ENCODE measurements around the gene LPIN1. TPM values are rescaled to one million over a fixed set of nuclear protein-coding genes. Genes with fewer than 3 reads are reported as not detected.

The LPIN1 gene
- total and polyA plus RNA-seq, 2 donors (not counting 1 experiment from before 2014, with no cell fraction given), result 36.3 to 99.1 TPM

GRCh38 chr2:11770531-11771188, 24.2 kb downstream of the LPIN1 start:
- H3K4me3 ChIP-seq (ENCODE audit: control extremely low read depth in 1 of 5, extremely low read depth in 1 of 5, insufficient read depth in 1 of 5, low read depth in 2 of 5, low read length in 4 of 5), result no peak overlapping the region
- no peaks in the 10 kb centered on the region for H3K9me3 ChIP-seq (ENCODE audit: control extremely low read depth in 1 of 3, control insufficient read depth in 2 of 3, insufficient read depth in 1 of 3, low read length in 2 of 3)
- H3K27ac ChIP-seq (ENCODE audit: low read length in 2 of 2), result no peak overlapping the region
- peaks cover 6% of the 10 kb centered on the region for H3K79me2 ChIP-seq (ENCODE audit: control insufficient read depth, insufficient read depth, low read length)
- no peak overlapping the region for H2AFZ ChIP-seq (ENCODE audit: insufficient read depth, low read depth, low read length, poor library complexity, severe bottlenecking)
- no peak for ATAC-seq (ENCODE audit: low read depth)
- H3K9ac ChIP-seq (ENCODE audit: low read length), result no peak overlapping the region
- peaks cover 6 to 8% of the 10 kb centered on the region in 2 donors for H3K4me1 ChIP-seq (ENCODE audit: control insufficient read depth in 2 of 2, insufficient read depth in 2 of 2, low read length in 2 of 2)
- CTCF ChIA-PET, result interaction anchor here (0.5 to 0.9 kb wide), 3 partner anchors 9 to 77 kb away, joined by 3 to 4 read pairs (median 3); no protein-coding TSS in a partner anchor
- no peak overlapping the region for H3K4me2 ChIP-seq (replicated peaks; ENCODE audit: low read depth, low read length, poor library complexity, severe bottlenecking)
- no peaks in the 10 kb centered on the region for H3K9me3 Mint-ChIP-seq (ENCODE audit: insufficient read depth)
- H4K20me1 ChIP-seq (ENCODE audit: control insufficient read depth, insufficient read depth, low read length, poor library complexity, severe bottlenecking), result peaks cover 7% of the 10 kb centered on the region
- TF ChIP-seq, protein P1, sequence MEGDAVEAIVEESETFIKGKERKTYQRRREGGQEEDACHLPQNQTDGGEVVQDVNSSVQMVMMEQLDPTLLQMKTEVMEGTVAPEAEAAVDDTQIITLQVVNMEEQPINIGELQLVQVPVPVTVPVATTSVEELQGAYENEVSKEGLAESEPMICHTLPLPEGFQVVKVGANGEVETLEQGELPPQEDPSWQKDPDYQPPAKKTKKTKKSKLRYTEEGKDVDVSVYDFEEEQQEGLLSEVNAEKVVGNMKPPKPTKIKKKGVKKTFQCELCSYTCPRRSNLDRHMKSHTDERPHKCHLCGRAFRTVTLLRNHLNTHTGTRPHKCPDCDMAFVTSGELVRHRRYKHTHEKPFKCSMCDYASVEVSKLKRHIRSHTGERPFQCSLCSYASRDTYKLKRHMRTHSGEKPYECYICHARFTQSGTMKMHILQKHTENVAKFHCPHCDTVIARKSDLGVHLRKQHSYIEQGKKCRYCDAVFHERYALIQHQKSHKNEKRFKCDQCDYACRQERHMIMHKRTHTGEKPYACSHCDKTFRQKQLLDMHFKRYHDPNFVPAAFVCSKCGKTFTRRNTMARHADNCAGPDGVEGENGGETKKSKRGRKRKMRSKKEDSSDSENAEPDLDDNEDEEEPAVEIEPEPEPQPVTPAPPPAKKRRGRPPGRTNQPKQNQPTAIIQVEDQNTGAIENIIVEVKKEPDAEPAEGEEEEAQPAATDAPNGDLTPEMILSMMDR (IDR thresholded peaks at IDR 0.05), result no peak
- TF ChIP-seq EZH2 (IDR thresholded peaks at IDR 0.05; ENCODE audit: borderline replicate concordance, insufficient read depth, low read depth, low read length, poor library complexity, severe bottlenecking), result no peak
- POLR2A ChIA-PET, result interaction anchor here (0.6 kb wide), 1 partner anchor 16 kb away, joined by 4 read pairs; no protein-coding TSS in a partner anchor
- no peaks in the 10 kb centered on the region for H3K27me3 ChIP-seq (replicated peaks in 1 of 4; ENCODE audit: control extremely low read depth in 1 of 4, control insufficient read depth in 3 of 4, insufficient read depth in 4 of 4, low read length in 3 of 4)
- intact Hi-C loops (cut with micrococcal nuclease), result no loop called here
- H3K4me1 Mint-ChIP-seq, result peaks cover 10% of the 10 kb centered on the region
- DNase-seq, result no peak
- H3K27ac Mint-ChIP-seq, result no peak overlapping the region
- no peak overlapping the region for H3K4me3 Mint-ChIP-seq
- 50% methylated on average over 1 of the region's 6 CpGs for WGBS (ENCODE audit: insufficient coverage)
- H3K36me3 ChIP-seq (replicated peaks in 1 of 2; ENCODE audit: control extremely low read depth in 1 of 2, control insufficient read depth in 1 of 2, extremely low read depth in 1 of 2, insufficient read depth in 2 of 2, low read length in 1 of 2), result peaks cover 2 to 68% of the 10 kb centered on the region in 2 experiments
- H3K27me3 Mint-ChIP-seq, result no peaks in the 10 kb centered on the region

GRCh38 chr2:11771971-11772615, 25.7 kb downstream of the LPIN1 start:
- peaks cover 6 to 11% of the 10 kb centered on the region in 2 donors for H3K4me1 ChIP-seq (ENCODE audit: control insufficient read depth in 2 of 2, insufficient read depth in 2 of 2, low read length in 2 of 2)
- Mint-ChIP-seq H3K27ac (no peak overlapping the region), H3K4me3 (no peak overlapping the region), H3K4me1 (peaks cover 13% of the 10 kb centered on the region), H3K27me3 (no peaks in the 10 kb centered on the region), H3K9me3 (ENCODE audit: insufficient read depth) (no peaks in the 10 kb centered on the region)
- H3K27me3 ChIP-seq (replicated peaks in 1 of 4; ENCODE audit: control extremely low read depth in 1 of 4, control insufficient read depth in 3 of 4, insufficient read depth in 4 of 4, low read length in 3 of 4), result no peaks in the 10 kb centered on the region
- H3K4me3 ChIP-seq (ENCODE audit: control extremely low read depth in 1 of 5, extremely low read depth in 1 of 5, insufficient read depth in 1 of 5, low read depth in 2 of 5, low read length in 4 of 5), result no peak overlapping the region
- H3K9ac ChIP-seq (ENCODE audit: low read length), result no peak overlapping the region
- H3K4me2 ChIP-seq (replicated peaks; ENCODE audit: low read depth, low read length, poor library complexity, severe bottlenecking), result no peak overlapping the region
- H3K9me3 ChIP-seq (ENCODE audit: control extremely low read depth in 1 of 3, control insufficient read depth in 2 of 3, insufficient read depth in 1 of 3, low read length in 2 of 3), result no peaks in the 10 kb centered on the region
- H3K79me2 ChIP-seq (ENCODE audit: control insufficient read depth, insufficient read depth, low read length), result no peaks in the 10 kb centered on the region
- ATAC-seq (ENCODE audit: low read depth) (no peak), DNase-seq (no peak)
- intact Hi-C loops (cut with micrococcal nuclease), result no loop called here
- H3K27ac ChIP-seq (ENCODE audit: low read length in 2 of 2), result no peak overlapping the region
- ChIA-PET CTCF (interaction anchor here (1.2 kb wide), 1 partner anchor 33 kb away, joined by 5 read pairs; no protein-coding TSS in a partner anchor), POLR2A (no interaction called here)
- peaks cover 2 to 59% of the 10 kb centered on the region in 2 experiments for H3K36me3 ChIP-seq (replicated peaks in 1 of 2; ENCODE audit: control extremely low read depth in 1 of 2, control insufficient read depth in 1 of 2, extremely low read depth in 1 of 2, insufficient read depth in 2 of 2, low read length in 1 of 2)
- no peak for TF ChIP-seq EZH2 (IDR thresholded peaks at IDR 0.05; ENCODE audit: borderline replicate concordance, insufficient read depth, low read depth, low read length, poor library complexity, severe bottlenecking)
- TF ChIP-seq, protein P1 (IDR thresholded peaks at IDR 0.05), result no peak
- H2AFZ ChIP-seq (ENCODE audit: insufficient read depth, low read depth, low read length, poor library complexity, severe bottlenecking), result no peak overlapping the region
- peaks cover 7% of the 10 kb centered on the region for H4K20me1 ChIP-seq (ENCODE audit: control insufficient read depth, insufficient read depth, low read length, poor library complexity, severe bottlenecking)
- WGBS (ENCODE audit: insufficient coverage), result 91% methylated on average over 7 of the region's 8 CpGs

Data from B cell (primary cell).